GM18520 (cell line): ENCODE results near the gene PIGW.
"Not testable (repeated sequence)": the region's sequence is repeated elsewhere in the genome, so short reads cannot be mapped to it uniquely, and the experiment has no call there.

Source experiments
- ATAC-seq: cut with Tn5 transposase; IDR thresholded peaks from one replicate; pipeline ENCODE4 v1.9.1; 2021; ENCODE audit not compliant: unreplicated experiment

The PIGW gene

DNA sequence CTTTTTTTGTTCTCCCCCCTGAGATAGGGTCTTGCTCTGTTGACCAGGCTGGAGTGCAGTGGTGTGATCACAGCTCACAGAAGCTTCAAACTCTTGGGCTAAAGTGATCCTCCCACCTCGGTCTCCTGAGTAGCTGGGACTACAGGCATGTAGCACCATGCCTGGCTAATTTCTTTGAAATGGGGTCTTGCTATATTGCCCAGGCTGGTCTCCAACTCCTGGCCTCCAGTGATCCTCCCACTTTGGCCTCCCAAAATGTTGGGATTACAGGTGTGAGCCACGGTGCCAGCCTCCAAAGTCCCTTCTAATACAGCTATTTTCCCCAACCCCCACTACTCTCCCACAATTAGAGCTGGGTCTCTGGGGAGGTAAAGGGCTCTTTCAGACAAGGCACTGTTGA is 26.3 kb upstream of the PIGW start:
- ATAC-seq: not testable (repeated sequence)

DNA sequence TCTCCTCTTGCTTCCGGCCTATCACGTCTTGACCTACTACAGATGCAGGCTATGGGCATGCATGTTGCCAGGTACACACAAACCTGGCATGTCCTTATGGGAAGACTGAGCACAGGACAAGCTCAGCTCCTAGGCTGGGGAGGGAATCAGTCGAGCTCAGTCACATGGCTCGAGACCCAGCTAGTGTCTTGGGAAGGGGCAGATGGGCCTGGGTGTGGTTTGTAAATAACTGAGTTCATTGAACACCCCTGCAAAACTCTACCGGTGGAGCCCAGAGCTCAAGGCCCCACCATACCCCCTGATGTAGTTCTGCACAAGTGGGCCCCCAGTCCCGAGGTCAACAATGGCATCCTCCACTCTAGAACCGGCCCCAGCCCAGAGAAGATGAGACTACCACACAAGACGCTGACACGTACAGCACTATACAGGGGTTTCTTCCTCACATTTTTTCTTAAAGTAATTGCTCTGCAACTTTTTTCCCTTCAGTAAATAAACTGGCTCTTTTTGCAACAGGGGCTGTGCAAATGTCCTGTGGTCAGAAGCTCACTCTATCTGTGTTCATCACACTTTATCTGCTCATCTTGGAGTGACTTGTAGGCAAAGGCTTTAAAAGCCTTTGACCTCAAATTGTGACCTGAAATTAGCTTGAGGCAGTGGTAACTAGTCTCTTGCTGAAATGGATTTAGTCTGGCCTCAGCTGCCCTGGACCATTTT is 25.4 kb upstream of the PIGW start:
- no peak for ATAC-seq

DNA sequence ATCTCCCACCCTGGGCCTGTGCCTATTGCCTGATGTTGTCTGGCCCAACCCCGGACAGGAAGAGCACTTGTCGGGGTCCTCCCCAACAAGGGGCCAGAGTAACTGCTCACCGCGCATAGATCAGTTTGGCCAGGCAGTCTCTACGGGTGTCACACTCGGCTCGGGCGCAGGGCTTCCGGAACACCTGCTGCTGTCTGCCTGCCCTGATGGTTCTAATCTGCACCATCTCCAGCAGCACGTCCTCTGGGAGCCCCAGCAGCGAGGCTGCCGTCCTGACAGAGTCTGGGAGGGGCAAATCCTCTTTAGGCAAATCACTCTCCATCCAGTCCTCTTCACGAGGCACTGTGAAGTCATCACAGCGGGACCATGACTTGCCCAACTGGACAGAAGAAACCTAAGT is 24.2 kb upstream of the PIGW start:
- ATAC-seq: no peak

DNA sequence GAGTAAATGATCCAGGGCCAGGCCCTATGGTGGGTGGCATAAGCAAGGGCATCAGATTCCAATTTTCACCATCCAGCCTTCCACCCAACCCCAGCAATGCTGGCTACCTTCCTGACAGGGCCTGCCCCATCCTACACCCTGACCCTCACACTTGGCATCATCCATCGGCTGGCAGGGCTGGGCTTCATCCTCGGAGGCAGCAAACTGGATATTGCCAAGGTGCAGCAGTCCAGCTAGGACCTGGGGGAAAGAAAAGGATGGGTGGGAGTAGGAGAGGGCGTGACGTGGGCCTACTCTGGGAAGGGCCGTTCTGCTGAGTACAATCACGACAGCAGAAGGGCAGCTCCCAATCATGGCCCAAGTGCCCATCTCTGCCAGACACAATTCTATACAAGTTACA is 23.6 kb upstream of the PIGW start:
- no peak for ATAC-seq

DNA sequence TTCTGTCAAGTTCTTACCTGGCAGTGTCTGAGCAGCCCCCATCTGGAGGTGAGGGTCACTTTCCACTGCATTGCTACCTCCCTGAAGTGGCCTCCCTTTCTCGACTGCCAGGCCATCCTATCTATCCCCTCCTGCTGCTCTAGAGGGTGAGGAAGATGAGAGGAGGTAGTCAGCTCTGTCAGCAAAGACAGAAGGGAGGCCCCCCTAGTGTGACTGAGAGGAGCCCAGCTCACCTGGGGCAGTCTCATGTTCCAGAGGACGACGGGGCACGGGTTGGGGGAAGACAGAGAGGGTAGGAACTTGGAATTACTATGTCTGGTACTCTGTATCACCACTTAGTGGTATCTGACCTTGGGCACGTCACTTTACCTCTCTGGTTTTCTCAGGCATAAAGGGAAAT is 22.1 kb upstream of the PIGW start:
- ATAC-seq: no peak

DNA sequence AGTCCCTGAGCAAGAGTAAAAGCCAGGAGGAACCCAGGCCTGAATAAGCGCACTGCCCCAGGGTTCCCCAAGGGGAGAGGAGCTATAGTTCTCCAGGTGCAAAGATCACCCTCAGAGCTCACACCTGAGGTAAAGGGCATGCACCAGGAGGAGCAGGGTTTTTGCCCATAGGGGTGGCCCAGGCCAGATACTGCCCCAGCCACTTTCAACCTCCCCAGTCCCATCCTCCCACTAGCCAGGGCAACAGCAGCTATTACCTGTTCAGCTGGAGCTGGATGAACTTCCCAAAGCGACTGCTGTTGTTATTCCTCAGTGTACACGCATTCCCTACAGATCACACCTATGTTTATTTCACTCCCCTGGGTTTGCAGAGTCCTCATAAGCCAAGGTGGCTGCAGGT is 19.9 kb upstream of the PIGW start:
- ATAC-seq: no peak

DNA sequence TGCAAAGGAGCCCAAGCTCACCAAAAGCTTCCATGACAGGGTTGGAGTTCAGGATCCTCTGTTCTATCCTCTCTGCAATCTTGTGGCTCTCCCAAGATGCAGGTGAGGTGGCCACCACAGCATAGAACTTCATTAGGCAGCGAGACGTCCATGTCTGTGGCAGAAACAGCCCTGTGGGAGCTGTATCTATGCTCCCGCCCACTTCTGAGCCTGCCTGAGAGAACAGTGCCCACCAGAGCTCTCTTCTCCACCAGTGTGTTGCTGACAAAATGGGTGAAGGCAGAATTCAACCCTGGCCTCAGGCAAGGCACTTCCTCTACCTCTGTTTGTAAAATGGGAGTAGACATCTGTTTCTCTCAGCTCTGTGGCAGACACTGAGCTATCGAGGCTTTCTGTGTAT is 18.9 kb upstream of the PIGW start:
- no peak for ATAC-seq

DNA sequence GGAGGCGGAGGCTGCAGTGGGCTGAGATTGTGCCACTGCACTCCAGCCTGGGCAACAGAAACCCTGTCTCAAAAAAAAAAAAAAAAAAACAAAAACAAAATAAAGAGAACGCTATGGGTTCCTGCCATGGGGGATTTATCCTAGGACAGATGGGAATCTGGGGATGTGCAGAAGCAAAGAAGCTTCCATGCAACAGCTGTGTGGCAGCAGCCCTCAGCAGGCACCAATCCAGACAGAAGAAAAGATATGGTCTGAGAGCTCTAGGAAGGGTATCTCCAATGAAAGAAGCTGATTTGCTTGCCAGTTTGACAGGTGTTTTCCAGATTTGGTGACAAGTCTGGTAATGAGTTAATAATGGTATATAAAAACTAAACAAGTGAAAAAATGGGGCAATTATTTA is 11.7 kb upstream of the PIGW start:
- ATAC-seq: no peak

DNA sequence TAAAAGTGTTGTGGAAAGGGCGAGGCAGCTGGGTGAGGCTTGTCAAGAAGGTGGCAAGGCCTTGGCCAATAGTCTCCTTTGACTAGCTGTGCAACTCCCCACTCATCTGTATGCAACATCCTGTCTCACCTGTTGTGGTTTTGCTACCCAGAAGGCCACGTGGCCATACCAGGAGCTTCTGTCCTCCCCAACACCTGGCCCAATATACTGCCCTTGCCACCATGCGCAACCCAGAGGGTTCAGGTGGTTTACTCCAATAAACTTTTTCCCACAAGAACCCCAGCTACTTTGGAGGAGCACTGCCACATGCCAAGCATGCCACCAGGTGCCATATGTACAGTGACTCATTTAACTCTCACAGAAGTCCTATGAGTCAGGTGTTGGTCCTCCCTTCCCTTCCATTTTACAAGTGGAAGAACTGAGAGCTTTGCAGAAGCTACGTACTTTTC is 10.3 kb upstream of the PIGW start:
- no peak for ATAC-seq

DNA sequence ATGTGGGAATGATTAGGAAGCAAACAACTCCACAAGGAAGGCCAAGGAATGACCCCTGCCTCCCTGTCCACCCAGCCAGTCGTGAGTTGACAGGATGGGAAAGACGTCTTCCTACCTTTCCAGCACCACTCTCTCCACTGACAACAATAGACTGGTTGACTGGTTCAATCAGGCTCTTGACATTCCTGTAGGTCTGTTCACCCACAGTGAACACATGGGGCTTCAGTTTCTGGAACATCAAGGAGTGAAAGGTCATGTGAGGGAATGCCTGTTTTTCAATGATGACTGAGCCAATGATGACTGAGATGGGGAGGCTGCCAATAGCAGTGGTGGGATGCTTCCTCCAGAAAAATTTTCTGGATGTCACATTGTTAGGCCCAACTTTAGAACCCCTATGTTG is 9.7 kb upstream of the PIGW start:
- no peak for ATAC-seq

DNA sequence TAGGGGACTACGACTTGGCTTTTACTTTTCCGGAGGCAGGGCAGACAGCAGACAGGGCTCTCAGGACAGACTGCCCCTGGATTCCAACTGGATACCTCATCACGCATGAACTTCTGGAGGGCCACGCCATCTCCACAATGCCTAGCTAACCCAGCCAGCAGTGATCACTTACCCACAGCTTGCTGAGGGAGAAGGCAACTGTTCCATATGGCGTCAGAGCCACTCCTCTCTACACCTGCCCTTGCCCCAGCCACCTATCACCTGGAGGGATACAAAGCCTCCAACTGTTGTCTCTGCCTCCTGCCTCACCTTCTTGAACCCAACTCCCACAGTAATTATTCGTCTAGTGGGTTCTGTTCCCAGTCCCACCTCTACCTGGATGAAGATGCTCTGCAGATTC is 8.9 kb upstream of the PIGW start:
- ATAC-seq: no peak

DNA sequence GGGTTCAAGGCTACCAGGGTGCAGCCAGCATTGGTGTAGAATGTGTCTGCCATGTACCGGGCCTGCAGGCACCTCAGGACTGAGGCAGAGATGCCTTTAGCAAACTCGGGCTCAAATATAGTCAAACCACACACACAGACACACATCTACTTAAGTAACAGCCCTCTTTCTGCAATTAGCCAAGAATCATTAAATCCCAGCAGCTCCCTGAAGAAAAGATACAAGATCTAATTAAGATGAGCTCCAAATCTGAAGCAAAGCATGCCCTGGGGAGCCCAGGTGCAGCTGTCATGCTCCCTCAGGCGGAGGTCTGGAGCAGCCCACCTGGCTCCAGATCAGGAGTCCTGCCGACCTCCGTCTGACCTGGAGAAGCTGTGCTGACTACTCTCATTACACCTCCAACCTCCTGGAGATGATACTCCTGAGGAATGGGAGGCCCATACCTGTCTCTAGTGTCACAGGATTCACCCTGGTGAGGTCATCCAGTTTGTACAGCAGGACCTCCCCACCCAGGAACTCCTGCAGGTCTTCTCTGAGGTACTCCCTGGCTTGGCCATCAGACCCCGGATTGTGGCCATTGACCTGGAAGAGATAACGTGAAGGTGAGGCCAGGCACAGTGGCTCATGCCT is 7.1 kb upstream of the PIGW start:
- no peak for ATAC-seq

DNA sequence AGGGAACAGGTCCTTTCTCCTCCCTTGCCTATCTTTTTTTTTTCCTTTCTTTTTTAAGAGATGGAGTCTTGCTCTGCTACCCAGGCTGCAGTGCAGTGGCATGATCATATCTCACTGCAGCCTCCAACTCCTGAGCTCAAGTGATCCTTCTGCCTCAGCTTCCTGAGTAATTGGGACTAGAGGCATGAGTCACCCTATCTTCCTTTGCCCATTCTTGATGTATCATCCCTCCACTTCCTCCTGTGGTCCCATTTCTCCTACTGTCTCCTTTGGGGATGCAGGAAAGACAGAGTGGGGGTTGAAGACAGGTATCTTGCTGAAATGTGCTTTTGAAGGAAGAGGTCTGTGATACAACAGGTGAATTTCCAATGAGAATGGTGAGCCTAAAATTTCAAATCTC is 5.7 kb upstream of the PIGW start:
- no peak for ATAC-seq

DNA sequence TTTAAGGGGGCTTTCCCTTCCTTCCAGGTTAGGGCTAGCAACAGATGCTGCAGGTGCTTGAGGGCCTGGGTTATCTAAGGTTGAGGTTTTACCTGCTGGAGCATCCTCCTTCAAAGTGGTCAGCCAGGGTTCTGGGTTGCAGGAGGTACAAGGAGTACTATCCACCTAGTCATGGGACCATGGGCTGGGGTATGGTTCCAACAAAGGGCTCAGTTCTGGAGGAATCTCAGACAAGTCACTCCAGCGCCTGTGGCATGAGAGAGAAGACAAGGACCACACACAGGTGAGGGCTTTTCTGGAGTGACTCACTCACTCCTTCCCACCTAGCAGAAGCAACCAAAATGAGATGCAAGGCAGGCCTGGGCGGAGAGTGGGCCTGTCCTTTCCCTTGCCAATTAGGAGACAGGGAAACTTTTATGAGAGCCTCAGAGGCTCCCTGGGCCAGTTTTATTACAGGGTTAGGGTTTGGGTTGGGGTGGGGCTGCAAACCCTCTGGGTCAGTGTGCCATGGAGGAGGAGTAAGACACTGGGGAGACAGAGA is 2.3 kb upstream of the PIGW start:
- no peak for ATAC-seq

DNA sequence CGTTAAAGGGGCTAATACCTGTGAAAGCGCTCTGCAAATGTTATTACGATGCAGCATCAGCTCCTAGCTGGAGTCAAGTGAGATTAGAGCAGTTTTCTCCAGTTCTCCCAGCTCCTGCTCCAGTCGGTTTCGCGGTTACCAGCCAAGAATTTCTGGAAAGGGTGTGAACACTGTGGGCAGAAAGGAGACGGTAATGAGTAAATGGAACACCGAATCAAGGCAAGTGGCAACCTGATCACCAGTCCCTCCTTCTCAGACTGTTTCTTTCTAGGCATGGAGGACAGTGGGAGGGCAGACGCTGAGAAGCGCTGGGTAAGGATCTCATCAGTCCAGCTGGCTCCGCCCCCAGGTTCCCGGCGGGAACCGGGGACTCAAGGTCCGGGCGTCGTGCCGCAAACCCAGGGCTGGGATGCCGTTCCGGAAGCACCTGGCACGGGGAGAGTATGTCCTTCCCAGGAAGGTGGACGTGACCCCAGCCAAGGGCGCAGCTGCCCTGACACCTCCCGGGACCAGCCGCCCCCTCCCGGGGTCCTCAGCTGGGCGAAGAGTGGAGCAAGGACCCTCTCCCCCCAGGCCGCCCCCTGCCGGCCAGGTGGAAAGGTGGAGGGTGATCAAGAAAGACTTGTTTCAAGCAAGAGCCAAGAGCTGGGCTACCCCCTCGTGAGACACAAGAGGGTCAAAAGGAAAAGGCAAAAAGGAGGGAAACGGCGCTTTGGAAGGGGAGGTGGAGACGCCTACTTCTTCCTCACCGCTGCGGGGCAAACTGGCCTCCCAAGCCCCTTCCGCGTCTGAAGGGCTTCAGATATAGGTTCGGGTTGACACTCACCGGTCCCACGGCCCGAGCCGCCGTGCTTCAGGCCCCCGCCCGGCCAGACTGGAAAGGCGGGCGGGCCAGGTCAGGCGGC is 600 bp upstream of the PIGW start:
- peak; percentile 22 for ATAC-seq

DNA sequence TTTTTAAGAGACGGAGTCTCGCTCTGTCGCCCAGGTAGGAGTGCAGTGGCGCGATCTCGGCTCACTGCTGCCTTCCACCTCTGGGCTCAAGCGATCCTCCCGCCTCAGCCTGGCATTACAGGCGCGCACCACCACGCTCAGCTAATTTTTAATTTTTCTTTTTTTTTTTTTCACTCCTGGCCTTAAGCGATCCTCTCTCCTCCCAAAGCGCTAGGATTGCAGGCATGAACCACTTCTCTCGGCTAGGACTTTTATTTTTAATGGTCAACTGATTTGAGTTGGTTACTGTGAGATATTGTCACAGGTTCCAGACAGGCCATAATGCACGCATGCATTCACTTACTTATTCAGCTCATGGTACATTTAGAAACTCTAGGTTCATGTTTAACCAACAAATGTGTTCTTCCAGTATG is 888 bp downstream of the PIGW start:
- no peak for ATAC-seq

DNA sequence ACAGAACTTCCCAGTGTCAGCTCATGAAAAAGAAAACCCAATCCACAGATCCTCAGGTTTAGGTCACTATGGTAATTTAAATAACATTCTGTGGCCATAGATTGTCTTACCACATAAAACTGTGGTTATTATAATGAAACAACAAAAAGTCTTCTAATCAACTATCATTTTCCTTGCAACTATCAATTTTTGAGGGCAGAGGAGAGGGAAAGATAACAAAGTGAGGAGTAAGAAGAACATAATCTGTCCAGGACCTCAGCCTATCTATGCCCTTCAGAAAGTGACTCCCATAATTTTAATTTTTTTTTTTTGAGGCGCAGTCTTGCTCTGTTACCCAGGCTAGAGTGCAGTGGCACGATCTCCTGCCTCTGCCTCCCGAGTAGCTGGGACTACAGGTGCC is 5.9 kb downstream of the PIGW start:
- no peak for ATAC-seq

DNA sequence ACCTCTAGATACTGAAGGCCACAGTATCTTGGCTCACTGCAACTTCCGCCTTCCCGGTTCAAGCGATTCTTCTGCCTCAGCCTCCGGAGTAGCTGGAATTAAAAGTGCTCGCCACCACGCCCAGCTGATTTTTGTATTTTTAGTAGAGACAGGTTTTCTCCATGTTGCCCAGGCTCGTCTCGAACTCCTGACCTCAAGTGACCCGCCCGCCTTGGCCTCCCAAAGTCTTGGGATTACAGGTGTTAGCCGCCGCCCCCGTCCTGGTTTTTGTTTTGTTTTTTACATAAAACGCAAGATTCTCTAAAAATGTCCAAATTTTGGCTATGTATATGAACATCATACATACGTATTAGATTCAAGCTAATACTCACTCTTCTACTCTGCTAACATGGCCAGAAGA is 8.0 kb downstream of the PIGW start:
- no peak for ATAC-seq

DNA sequence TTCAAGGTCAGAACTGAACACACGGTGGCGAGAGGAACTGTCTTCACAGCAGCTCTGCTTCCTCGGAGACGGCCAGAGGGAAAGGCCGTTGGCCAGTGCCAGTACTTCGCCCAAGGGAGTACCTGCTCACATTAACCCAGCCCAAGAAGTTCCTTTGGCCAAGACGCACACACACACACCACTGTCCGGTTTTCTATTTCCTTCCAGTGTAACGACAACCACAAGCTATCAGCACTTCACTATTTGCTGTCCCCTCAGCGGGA is 9.2 kb downstream of the PIGW start:
- no peak for ATAC-seq

DNA sequence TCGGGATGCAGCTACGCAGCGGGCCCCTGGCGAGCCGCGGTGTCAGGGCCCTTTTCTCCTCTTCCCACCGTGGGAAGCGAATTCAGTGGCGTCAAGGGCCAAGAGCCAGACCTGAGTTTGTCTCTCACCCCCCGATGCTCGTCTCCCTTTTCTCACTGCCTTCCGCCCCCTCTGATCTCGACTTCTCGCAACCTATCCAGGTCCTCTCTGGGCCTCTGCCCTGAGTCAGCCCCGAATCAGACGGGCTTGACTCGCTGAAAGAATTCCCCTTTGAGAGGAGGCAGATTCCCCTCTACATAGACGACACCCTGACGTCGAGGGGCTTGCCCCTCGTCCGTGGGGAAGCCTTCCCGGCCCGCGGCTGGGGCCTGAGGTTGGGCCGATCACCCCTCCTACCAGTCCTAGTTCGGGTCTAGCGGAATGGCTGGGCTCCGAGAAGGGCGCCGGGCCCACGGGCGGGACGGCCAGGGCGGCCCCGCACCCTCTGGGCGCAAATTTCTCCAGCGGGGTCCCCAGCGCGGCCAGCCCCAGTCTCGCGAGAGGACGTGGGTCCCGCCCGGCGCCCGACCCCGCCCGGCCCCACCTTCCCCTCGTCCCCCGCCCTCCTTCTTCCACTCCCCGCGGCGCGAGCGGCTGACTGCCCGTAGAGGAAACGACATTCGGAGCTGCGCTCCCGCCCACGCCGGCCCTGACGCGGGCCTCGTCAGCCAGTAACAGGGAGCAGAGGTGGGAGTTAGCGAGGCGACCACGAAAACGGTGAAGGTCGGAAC is 9.7 kb downstream of the PIGW start, which contains the start of gene GGNBP2:
GGNBP2 (plus strand) TSS at position 613 of the 770 bp plus-strand sequence. CDS start 806 bp downstream, outside the sequence.
- peak; percentile 39 for ATAC-seq

DNA sequence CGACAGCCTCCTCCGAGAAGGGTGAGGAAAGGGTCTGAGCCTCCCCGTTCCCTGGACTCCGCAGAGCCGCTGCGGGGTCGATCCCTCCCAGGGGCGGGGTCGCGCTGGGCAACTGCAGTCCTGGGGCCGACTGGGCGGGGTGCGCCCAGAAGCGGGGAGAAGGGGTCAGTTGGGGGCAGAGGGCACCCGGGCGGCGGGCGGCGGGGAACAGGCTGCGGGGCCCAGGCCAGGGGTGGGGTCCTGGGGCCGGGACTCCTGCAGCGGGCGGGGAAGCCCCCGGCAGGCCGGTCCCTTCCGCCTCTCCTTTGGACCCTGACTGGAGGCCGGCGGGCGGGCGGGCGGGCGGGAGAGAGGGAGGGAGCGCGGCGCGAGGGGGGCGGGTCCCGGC is 10.3 kb downstream of the PIGW start:
- ATAC-seq: peak; percentile 19
